Left ventricle myocardium inferior (tissue), 1 donor: ENCODE results near the gene NRF1. TPM values are rescaled to one million over a fixed set of nuclear protein-coding genes. Genes with fewer than 3 reads are reported as not detected.

ENCODE experiments used
- DNase-seq: peaks from one replicate; pipeline ENCODE4 v3.0.0-alpha.2; 2020
- H3K27ac ChIP-seq: fragments of 200-600 bp; replicated peaks from 2 replicates; pipeline ENCODE4 v1.8.0; 2021
- H3K27me3 ChIP-seq: fragments of 200-600 bp; 2 replicates; pipeline ENCODE4 v1.8.0; 2021; ENCODE audit warnings: low read depth
- H3K36me3 ChIP-seq: fragments of 200-600 bp; 2 replicates; pipeline ENCODE4 v1.8.0; 2021
- H3K4me1 ChIP-seq: fragments of 200-600 bp; 2 replicates; pipeline ENCODE4 v1.8.0; 2021
- H3K4me3 ChIP-seq: fragments of 200-600 bp; 2 replicates; pipeline ENCODE4 v1.8.0; 2021; ENCODE audit warnings: mild to moderate bottlenecking, moderate library complexity
- H3K9me3 ChIP-seq: fragments of 200-600 bp; replicated peaks from 2 replicates; pipeline ENCODE4 v1.8.0; 2021
- CTCF ChIP-seq: fragments of 200-600 bp; IDR thresholded peaks from 2 replicates; pipeline ENCODE4 v1.8.0; 2021; ENCODE audit warnings: antibody characterized with exemption, mild to moderate bottlenecking, borderline replicate concordance
- intact Hi-C: fragments of 100-400 bp; cut with micrococcal nuclease; formaldehyde crosslinking; loops from one replicate; pipeline ENCODE4 v1.11.0; 2022
- total RNA-seq: library from RNA; stranded (reverse); fragmentation: NEBNext Ultra II Directional; extraction: Animal tissue kit (Norgen Biotek cat#: 25700); gene quantifications from one replicate; pipeline ENCODE4 v1.2.1, GENCODE V29; 2021
- donor health status: DM: no; HTN: yes; CAD: no; lungs with severe emphysema.

The NRF1 gene
- total RNA-seq, 1 donor from 2014 or later = 9.6 TPM

- Histone ChIP-seq H3K27ac (no peak overlapping the region), H3K4me3 (no peak overlapping the region), H3K27me3 (peaks cover 20% of the 10 kb centered on the region), H3K4me1 (no peaks in the 10 kb centered on the region), H3K36me3 (no peaks in the 10 kb centered on the region), H3K9me3 (no peaks in the 10 kb centered on the region)
- DNase-seq = no peak
- TF ChIP-seq CTCF = no peak
- intact Hi-C loops = no loop called here
These were observed 187.3 kb downstream of the NRF1 start for GRCh38 chr7:129798616-129799349.

- Histone ChIP-seq H3K36me3 (no peaks in the 10 kb centered on the region), H3K4me1 (no peaks in the 10 kb centered on the region), H3K27me3 (peaks cover 19% of the 10 kb centered on the region), H3K9me3 (no peaks in the 10 kb centered on the region), H3K27ac (no peak overlapping the region), H3K4me3 (no peak overlapping the region)
- no peak for DNase-seq
- no peak for TF ChIP-seq CTCF
- intact Hi-C loops = no loop called here
These were observed 187.9 kb downstream of the NRF1 start for GRCh38 chr7:129799350-129799955.

- H3K27me3 ChIP-seq = peaks cover 19% of the 10 kb centered on the region
- no peaks in the 10 kb centered on the region for H3K36me3 ChIP-seq
- no peaks in the 10 kb centered on the region for H3K9me3 ChIP-seq
- H3K4me3 ChIP-seq = no peak overlapping the region
- H3K27ac ChIP-seq = no peak overlapping the region
- intact Hi-C loops = no loop called here
- no peak for TF ChIP-seq CTCF
- peaks cover 2% of the 10 kb centered on the region for H3K4me1 ChIP-seq
- DNase-seq = no peak
These were observed 189.4 kb downstream of the NRF1 start for GRCh38 chr7:129800901-129801300.

- TF ChIP-seq CTCF = no peak
- intact Hi-C loops = no loop called here
- peaks cover 19% of the 10 kb centered on the region for H3K27me3 ChIP-seq
- no peak for DNase-seq
- no peaks in the 10 kb centered on the region for H3K36me3 ChIP-seq
- no peak overlapping the region for H3K4me3 ChIP-seq
- no peak overlapping the region for H3K27ac ChIP-seq
- no peaks in the 10 kb centered on the region for H3K9me3 ChIP-seq
- peaks cover 2% of the 10 kb centered on the region for H3K4me1 ChIP-seq
These were observed 190.4 kb downstream of the NRF1 start for GRCh38 chr7:129801882-129802281.

GRCh38 chr7:129803546-129804081 lies 192.1 kb downstream of the NRF1 start:
- peaks cover 2% of the 10 kb centered on the region for H3K4me1 ChIP-seq
- no peak overlapping the region for H3K27ac ChIP-seq
- no peaks in the 10 kb centered on the region for H3K36me3 ChIP-seq
- H3K27me3 ChIP-seq = peaks cover 19% of the 10 kb centered on the region
- intact Hi-C loops = no loop called here
- no peak overlapping the region for H3K4me3 ChIP-seq
- TF ChIP-seq CTCF = no peak
- no peak for DNase-seq
- H3K9me3 ChIP-seq = no peaks in the 10 kb centered on the region
